Measurements from ENCODE around the gene ZBTB46.
A peak's percentile ranks its signal among the peaks of the same experiment; 100 is the strongest.

ZBTB46 gene

DNA sequence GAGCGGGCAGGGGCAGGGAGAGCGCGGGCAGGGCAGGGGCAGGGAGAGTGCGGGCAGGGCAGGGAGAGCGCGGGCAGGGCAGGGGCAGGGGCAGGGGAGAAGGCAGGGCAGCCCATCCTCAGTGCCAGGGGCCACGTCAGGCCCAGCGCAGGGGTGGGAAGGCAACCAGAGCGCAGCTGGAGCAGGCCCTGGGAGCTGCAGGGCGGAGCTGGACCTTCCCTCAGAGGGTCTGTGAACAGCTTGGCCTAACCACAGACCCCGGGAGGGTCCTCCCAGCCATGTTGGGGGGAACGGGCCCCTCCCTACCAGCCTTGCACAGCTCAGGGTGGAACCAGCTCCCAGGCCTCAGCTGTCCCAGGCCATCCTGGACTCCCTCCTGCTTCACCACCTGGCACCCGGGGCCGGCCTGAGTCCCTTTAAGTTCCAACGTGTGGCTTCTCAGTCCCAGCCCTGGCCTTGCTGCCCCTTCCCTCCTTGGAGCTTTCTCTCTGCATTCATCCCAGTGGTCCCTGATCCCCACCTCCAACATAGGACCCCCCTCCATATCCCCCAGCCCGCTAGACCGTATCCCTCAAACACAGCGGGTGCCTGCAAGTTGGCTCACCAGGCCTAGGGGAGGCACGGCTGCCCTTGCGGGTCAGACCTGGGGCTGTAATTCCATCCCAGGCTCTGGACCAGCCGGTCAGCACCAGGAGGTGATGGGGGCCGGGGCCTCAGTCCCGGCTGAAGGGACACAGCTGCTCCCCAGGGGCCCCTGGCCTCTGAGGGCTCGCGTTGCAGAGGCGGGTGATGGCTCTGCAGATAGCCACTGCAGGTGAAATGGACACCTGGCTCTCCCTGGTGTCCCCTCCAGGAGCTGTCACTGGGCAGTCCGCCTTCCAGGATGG is 5.6 kb upstream of the ZBTB46 start:
- DNase-seq, result no peak

DNA sequence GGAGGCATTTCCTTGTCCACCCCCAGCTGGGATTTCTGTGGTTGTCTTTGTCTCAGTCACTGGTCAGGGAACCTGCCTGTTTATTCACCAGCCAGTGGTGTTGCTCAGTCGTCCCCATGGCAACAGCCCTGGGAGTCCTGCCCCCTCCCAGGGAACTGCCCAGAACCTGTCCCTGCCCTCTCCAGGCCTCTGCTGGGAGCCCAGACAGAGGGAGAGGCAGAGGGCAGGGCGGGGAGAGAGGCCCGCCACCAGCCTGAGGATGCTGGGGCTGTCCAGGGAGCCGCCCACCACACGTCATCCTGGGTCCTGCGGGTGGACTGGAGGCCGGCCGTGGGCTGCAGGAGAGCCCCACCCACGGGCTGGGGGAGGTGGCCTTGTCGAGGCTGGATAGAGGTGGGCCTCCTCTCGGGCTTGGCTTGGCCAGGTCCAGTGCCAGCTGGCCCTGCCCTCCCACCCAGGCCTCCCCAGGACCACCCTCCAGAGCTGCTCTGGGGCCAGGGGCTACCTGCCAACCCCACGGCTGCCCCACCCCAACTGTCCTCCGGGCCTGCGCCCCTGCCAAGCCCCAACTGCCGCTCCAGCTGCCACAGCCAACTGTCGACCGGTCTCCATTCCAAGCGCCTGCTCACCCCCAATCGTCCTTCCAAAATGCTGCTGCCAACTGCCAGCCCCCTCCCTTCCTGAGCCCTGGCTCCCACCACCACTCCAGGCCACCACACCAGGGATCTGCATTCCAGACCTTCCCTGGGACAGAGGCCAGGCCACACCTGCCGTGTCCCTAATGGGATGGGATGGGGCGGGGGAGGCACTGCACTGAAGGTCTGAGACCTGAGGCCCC is 4.2 kb upstream of the ZBTB46 start:
- DNase-seq, result peak; percentile 93

DNA sequence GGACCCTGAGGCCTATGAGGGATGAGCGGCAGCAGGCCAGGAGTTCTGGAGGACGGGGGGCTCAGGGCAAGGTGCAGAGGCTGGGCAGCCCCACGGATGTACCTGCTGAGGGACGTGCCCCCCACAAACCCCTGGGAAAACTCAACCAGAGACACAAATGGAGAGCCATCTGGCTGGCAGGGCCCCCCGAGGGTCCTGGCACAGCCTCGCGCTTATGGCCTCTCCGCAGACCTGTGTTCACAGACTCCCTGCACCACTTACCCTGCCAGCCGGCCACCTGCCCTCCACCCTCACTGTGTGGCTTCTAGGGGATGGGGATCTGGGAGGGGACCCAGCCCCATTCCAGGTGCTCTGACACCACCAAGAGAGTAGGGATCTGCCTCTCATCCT is 3.4 kb upstream of the ZBTB46 start:
- DNase-seq, result no peak

DNA sequence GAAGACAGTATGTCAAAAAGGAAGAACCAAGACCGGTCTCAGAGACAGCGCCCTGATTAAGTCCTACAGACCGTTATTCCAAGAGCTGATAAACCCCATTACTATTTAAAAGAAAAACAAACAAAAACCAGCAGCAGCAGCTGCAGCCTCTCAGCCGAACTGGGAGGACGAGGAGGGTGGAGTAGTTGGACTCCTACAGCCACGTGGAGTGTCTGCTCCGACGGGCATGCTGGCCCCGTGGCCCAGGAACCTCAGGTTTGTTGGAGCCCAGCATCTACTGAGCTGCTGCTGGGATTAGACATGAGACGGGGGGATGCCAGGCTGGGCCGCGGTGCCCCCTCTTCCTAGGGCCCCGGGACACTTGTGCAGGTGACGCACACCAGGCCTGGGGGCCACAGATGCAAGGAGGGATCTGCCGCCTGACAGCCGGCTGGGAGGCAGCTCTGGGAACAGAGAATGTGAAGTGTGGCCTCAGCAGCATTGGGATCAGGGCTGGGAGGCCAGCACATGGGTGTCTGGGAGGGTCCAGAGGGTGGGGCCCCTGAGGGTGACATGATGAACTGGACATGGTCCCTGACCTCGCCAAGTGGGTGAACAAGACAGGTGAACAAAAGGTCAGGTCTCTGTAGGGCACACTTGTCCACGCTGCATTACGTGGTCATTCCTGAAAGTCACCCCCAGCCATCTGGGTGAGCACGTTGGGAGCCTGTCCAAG is 2.9 kb upstream of the ZBTB46 start:
- DNase-seq, result no peak

DNA sequence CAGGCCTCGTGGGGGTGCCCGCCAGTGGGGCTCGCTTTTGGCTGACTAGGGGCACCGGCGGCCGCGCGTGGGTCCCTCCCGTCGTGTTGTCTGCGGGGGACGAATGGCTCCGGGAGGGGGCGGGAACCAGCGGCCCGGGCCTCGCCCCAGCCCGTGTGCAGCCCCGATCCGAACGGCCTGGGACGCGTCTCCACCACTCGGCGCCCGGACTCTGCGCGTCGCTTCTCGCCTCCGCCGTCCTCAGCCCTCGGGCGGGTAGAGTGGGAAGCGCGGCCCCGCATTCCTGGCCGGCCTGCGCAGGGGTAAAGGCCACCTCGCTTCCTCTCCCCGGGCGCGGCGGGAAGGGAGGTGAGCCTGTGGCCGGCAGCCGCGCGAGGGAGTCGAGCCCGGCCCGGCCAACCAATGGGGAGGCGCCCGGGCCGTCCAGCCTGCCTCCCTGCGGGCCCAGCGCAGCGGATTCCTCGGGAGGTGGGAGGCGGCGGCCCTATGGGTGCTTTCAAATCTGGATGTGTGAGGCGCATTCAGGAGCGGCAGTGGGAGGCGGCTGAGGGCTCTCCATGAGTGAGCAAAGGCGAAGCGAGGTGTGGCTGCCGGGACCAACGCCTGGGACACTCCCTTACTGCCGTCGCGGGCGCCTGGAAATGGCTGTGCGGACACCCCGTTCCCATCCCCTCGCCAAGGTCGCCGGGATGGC is 1.1 kb upstream of the ZBTB46 start:
- DNase-seq, result no peak

DNA sequence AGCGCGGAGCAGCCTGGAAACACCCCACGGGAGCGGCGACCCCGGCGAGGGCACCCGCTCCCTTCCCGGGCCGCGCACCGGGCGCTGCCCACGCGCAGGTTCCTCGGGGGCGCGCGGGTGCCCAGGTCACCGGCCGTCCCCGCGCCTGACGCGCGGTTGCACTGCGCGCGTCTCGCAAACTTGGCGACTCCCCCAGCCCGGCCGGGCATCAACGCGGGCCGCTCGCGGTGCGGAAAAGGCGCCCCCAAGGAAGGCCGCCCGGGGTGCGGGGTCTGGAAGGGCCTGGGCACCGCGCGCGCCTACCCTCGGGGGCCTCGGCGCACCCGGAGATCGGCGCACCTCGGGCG is 555 bp upstream of the ZBTB46 start:
- DNase-seq, result no peak

DNA sequence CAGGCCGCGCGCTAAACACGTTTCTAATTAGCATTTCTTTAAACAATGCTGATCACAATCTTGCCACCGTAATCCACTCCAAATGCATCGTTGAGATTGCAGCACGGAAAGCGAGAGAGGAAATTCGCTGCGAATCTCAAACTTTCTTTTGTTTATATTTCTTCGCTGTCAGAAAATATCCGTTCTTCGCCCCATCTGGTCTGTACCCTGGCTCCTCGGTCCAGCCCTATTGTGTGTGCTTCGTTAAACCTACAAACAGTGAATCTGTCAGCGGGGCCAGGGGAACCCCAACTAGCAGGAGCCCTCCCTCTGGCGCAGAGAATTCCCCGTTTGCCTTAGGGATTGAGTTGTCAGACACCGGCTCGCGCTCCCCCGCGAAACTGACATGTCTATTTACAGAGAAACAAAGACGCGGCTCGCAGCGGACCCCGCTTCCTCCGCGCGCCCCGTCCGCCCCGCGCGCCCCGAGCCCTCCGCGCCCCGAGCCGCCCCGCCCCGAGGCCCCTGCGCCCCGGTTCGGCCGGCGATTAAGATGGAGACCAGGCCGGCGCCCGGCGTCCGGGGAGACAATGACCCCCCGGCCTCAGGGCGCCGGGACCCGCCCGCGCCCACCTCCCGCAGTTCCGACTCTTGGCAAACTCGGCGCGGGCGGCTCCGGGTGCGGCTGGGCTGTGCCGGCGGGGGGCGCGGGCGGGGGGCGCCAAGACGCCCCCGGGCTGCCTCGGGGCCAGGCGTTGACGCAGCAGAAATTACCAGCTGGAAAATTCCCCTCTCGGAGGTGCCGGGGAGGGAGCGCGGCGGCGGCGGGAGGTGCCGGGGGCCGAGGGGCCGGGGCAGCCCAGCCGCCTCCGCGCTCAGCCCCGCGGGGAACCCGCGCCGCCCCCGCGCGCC is 874 bp downstream of the ZBTB46 start:
- no peak for DNase-seq

DNA sequence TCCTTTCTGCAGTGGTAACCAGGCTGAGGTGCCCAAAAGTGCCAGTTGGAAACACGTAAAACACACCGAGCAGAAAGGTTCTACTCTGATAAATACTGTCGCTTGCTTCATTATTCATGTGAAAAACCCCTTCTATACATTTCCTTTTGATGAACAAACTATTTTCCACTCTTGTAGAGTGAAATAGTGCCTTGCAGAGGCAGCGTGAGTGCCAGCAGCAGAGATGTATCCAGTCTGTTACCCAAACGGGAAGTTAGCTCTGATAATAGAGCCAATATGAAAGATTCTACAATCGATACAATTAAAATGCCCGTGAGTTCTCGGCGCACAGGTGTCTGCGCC is 1.5 kb downstream of the ZBTB46 start:
- no peak for DNase-seq

DNA sequence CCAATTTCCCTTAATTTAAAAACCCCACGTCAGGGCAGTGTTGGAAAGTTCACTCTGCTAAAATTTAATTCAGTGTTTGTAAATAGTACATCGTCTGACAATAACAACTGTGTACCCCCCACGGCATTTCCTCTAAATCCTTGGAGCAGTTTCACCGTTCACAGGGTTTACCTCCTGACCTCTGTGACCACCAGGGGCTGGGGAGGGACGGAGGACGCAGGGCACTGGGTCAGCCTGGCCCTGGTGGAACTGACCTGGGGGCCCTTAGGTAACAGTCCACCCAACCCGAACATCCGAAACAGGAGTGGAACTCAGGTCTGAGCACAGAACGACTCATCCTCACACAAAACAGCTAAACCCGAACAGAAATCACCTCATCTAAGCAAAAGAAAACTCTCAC is 2.1 kb downstream of the ZBTB46 start:
- DNase-seq, result no peak

DNA sequence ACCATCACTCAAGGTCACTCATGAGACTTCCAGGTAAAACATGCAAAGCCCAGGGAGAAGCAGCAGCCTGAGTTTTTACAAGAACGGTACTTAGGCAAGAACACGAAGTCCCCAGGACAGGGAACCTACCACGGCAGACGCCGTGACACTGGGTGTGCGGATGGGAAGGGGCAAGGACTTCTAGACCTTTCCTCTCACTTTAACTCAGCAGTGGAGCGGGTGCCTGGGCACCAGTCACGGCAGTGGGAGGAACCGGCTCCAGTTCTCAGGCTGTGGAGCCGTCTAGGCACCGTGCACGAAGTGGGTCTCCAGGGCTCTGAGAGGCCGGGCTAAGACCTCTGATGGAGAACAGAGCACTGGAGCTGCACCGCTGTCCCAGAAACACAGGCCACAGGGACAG is 2.5 kb downstream of the ZBTB46 start:
- DNase-seq, result no peak

DNA sequence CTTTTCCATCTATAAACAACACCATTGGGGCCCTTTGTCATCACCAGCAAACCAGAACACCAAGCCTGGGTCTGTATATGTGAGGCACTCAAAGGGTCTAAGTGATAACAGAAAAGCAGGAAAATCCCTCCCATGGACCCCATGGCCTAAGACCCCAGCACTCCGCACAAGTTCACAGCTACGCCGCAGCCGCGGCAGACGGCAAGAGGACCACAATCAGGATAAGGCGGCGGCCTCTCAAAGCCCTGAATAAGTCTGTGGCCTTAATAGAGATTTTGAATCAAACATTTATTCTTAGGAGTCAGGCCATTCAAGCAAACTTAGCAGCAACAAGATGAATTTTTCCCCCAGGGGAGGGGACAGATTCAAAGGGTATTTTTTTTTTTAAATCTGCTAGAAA is 2.9 kb downstream of the ZBTB46 start:
- no peak for DNase-seq

DNA sequence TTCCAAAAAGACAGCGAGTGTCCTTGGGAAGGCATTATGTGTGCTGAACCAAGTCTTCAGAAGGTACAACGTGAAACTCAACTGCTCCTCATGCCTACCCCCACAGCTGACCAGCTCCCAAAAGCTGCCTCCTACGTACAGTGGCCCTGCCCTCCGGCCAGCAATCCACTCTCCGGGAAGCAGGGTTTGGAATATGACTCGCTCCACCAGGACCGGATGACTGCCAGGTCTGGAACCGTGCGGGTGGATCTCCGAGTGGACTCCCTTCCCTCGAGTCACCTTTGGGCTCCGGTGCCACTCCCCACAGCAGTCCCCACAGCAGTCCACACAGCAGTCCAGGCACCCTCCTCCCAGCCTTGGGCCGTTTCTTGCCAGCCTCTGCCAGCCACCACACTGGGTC is 4.3 kb downstream of the ZBTB46 start:
- no peak for DNase-seq

DNA sequence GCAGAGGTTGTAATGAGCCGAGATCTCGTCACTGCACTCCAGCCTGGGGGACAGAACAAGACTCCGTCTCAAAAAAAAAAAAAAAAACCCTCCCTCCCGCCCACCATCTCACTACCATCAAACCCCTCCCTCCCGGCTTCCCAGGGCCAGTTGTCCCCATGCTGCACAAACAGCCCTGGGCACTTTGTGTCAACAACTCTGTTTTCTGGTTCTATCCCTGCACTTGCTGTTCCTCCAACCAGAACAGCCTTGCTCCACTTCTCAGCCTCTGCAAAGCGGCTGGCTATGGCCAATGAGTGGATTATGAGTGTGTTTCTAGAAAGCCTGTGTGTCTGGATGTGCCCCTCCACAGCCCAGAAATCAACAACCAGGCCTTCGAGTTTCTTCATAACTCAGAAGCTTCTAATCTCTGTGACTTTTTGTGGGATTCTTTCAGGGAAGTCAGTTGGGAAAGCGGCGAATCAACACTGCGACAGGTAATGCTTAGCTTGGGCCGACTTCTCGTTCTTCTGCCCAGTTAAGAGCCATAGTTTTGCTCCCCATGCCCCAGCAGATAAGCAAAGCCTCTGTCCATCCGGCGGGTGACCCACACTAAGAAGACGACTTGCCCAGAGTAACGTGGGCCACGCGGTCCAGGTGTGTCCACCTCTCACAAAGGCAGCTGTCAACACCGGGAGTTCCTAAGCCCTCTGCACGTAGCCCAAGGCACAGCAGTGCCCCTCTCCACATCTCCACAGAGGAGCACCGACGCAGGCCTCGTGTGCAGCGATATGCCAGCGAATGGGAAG is 5.5 kb downstream of the ZBTB46 start:
- no peak for DNase-seq

DNA sequence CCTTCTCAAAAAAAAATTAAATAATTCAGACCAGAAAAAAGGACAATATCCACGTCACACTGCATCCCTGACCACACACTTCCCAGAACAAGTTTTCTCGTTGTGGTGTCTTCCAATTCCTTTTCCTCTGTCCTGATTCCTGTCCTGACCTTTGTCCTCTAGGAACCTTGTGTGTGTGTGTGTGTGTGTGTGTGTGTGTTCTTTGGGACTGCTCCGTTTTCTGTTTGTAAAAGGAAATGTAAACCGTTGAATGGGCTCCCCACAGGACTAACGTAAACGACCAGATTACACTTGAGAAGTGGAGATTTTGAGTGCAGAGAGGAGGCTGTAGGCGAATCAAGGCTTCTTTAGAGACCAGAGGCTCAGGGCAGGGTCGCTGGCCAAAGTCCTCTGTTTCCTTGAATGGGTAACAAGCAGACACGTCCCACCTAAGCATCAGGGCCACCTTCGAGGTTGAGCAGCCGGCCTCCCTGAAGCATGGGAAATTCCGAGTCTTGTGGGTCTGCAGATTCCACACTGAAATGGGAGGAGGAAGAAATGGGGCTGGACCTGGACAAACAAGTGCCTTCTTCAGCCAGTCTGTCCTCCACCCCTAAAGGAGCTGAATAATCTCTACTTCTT is 7.3 kb downstream of the ZBTB46 start:
- DNase-seq, result no peak

DNA sequence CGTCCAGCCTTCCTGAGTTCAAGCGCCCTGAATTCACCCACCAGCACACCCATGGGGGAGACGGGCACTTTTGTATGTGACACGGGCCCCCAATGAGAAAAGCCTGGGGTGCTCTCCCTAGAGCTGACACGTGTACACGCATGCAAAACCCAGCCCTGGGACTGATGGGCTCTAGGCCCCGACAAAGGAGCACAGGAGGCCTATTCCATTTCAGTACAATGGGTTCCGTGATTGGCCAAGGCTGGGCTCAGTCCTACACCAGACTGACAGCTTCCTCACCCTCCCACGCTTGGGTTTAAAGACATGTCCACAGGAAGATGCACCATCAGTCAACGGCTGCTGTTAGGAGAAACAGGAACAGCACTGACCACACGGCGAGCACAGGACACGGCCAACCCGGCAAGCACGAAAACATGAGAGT is 8.8 kb downstream of the ZBTB46 start:
- no peak for DNase-seq

DNA sequence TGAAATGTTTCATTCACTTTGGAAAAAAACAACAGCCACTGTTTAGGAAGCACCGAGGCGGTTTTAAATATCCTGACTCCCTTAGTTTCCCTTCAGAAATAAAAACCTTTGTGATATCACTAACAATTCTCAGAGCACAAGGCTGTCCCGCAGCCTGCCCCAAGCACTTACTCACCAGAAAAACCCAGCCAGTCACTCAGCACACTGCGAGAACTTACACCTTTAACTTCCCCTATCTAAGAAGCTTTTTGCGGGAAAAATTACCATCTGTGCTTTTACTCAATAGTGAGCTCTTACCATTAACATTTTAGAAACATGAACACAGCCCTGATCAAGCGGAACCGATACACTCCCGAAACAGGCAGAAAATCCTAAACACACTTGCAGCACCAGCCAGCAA is 9.3 kb downstream of the ZBTB46 start:
- no peak for DNase-seq

DNA sequence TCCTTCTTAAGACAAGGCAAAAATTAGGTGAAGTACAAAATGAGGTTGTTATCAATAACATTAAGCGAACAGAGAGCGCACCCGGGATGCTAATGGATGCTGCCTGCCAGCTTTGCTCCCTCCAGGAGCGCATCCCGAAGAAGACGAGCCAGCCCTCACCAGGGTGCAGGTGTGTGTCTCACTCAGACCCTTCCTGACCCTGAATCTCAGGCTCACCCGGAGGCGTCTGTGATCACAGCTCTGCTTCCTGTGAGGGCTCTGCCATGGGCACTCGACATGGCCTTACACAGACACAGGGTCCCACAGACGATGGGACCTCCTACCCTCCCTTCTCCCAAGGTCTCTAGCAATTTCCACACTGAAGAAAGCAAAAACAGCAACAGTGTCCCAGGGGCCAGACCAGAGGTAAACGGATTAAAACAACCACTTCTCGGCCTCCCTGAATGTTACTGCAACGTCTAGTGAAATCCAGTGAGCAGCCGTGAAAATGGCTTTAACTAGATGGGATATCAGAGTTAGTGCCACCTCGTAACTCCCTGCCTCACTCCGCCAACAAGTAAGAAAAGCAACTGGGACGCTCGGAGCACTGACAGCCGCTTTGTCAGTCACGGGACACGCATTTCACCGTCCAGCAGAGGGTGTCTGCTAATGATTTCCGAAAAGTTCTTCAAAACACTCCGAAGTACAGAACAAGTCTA is 11.7 kb downstream of the ZBTB46 start:
- peak; percentile 20 for DNase-seq

DNA sequence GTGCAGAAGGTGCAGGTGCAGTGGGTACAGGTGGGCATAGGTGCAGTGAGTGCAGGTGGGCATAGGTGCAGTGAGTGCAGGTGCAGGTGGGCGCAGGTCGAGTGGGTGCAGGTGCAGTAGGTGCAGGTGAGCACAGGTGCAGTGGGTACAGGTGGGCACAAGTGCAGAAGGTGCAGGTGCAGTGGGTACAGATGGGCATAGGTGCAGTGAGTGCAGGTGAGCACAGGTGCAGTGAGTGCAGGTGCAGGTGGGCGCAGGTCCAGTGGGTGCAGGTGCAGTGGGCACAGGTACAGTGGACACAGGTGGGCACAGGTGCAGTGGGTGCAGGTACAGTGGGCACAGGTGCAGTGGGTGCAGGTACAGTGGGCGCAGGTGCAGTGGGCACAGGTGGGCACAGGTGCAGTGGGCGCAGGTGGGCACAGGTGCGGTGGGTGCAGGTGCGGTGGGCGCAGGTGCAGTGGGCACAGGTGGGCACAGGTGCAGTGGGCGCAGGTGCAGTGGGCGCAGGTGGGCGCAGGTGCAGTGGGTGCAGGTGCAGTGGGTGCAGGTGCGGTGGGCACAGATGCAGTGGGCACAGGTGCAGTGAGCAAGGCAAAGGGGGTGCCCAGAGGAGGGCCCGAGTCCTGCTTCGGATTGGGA is 15.3 kb downstream of the ZBTB46 start:
- DNase-seq, result no peak

DNA sequence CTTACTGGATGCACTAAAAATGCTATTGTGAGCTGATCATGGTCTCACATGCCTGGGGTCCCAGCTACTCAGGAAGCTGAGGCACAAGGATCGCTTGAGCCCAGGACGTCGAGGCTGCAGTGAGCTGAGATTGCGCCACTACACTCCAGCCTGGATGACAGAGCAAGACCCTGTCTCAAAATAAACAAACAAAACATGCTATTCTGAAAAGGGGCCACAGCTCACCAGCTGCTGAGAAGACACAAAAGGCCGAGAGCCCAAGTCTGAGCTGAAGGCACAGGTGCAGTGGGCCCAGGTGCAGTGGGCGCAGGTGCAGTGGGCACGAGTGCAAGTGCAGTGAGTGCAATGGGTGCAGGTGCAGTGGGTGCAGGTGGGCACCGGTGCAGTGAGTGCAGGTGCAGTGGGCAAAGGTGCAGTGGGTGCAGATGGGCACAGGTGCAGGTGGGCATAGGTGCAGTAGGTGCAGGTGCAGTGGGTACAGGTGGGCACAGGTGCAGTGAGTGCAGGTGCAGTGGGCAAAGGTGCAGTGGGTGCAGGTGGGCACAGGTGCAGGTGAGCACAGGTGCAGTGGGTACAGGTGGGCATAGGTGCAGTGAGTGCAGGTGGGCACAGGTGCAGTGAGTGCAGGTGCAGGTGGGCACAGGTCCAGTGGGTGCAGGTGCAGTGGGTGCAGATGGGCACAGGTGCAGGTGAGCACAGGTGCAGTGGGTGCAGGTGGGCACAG is 16.0 kb downstream of the ZBTB46 start:
- DNase-seq, result no peak
